ENCODE data around the gene CCNH.

DNA sequence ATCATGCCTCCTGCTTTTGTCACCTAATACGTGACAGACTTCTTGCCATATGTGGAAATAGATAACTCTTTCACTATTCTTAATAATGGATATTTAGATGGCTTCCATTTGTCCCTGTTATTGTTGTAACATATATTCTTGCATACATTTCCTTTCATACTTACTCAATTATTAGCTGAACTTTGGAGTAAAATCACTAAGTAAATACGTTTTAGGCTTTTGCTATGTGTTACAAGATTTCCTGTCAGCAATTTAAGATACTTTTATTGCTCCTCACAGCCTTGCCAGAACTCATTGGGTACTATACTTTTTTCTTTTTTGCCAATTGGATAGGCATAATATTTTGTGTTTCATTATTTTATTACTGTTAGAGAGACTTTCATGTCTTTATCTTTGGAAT lies 26.9 kb downstream of the CCNH start:
- TF ChIP-seq POLR2AphosphoS5 (IDR thresholded peaks at IDR 0.05; ENCODE audit: low read depth, low read length) (no peak), MAX (IDR thresholded peaks at IDR 0.05; ENCODE audit: low read depth) (no peak), FOXM1 (IDR thresholded peaks at IDR 0.05; ENCODE audit: low read depth) (no peak), SMC3 (IDR thresholded peaks at IDR 0.05; ENCODE audit: low read depth, low read length) (no peak), EP300 (IDR thresholded peaks at IDR 0.05; ENCODE audit: borderline replicate concordance in 1 of 2, low read depth in 1 of 2, low read length in 1 of 2) (no peak), NRF1 (IDR thresholded peaks at IDR 0.05; ENCODE audit: low read depth, low read length) (no peak), RXRA (IDR thresholded peaks at IDR 0.05; ENCODE audit: borderline replicate concordance, low read depth) (no peak), GATA2 (CRISPR knock-in tag; IDR thresholded peaks at IDR 0.05) (no peak), MEF2A (IDR thresholded peaks at IDR 0.05; ENCODE audit: borderline replicate concordance, low read depth) (no peak), GABPA (IDR thresholded peaks at IDR 0.05; ENCODE audit: low read depth) (no peak), RAD21 (IDR thresholded peaks at IDR 0.05; ENCODE audit: low read length) (no peak), TAF1 (IDR thresholded peaks at IDR 0.05; ENCODE audit: borderline replicate concordance, low read depth, low read length) (no peak), EZH2phosphoT487 (IDR thresholded peaks at IDR 0.05; ENCODE audit: borderline replicate concordance, low read depth) (no peak)
- TF ChIP-seq, protein P1, sequence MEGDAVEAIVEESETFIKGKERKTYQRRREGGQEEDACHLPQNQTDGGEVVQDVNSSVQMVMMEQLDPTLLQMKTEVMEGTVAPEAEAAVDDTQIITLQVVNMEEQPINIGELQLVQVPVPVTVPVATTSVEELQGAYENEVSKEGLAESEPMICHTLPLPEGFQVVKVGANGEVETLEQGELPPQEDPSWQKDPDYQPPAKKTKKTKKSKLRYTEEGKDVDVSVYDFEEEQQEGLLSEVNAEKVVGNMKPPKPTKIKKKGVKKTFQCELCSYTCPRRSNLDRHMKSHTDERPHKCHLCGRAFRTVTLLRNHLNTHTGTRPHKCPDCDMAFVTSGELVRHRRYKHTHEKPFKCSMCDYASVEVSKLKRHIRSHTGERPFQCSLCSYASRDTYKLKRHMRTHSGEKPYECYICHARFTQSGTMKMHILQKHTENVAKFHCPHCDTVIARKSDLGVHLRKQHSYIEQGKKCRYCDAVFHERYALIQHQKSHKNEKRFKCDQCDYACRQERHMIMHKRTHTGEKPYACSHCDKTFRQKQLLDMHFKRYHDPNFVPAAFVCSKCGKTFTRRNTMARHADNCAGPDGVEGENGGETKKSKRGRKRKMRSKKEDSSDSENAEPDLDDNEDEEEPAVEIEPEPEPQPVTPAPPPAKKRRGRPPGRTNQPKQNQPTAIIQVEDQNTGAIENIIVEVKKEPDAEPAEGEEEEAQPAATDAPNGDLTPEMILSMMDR (IDR thresholded peaks at IDR 0.05), result no peak
